HG02798 (cell line): ENCODE data around the gene CLDN24.
"Not testable (repeated sequence)": the region's sequence is repeated elsewhere in the genome, so short reads cannot be mapped to it uniquely, and the experiment has no call there.

Experiments
- ATAC-seq: cut with Tn5 transposase; IDR thresholded peaks from one replicate; pipeline ENCODE4 v1.9.1; 2021; ENCODE audit warnings: mild to moderate bottlenecking; ENCODE audit not compliant: unreplicated experiment, poor library complexity

The CLDN24 gene

GRCh38 chr4:183348136-183348535 is 25.9 kb upstream of the CLDN24 start:
- ATAC-seq = no peak

GRCh38 chr4:183347566-183347965 is 25.3 kb upstream of the CLDN24 start:
- no peak for ATAC-seq

GRCh38 chr4:183347146-183347545 is 24.9 kb upstream of the CLDN24 start:
- ATAC-seq = no peak

DNA sequence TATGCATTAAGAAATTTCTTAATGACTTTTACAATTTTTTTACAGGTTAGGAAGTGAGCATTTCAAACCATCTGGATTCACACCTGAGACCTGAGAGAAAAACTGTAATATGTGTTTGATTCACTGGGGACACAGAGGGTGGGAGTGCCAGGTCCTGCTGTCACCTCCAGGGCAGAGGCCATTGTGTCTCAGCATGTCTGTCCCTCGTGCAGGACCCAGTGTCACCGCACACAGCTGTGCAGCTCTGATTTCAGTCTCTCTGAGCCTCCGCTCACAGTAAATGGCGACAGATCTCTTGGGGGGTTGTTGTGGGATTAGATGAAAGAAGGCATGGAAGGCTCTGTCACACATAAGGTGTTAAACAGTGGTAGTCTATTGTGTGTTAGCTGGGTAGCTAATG is 23.0 kb upstream of the CLDN24 start:
- ATAC-seq = no peak

- ATAC-seq = no peak
These were observed 22.5 kb upstream of the CLDN24 start for GRCh38 chr4:183344523-183345255.

GRCh38 chr4:183343730-183344129 is 21.5 kb upstream of the CLDN24 start:
- ATAC-seq = no peak

GRCh38 chr4:183342541-183343533 is 20.6 kb upstream of the CLDN24 start:
- ATAC-seq = no peak

DNA sequence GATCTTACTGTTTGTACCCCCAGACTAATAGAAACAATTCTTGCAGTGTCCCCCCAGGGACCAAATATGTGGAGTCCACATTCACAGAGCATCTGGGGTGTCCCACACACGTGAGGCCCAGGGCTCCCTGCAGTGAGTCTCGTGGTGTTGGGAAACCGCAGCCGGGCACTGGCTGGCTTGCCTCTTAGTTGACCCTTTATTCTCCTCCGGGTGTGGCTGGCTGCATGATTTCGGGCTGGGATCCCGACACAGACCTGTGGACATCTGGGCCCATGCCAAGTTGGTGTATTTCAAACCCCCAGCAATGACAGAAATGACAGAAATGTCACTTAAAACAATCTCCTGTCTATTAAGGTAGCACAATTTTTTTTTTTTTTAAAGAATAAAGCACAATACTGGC is 15.6 kb upstream of the CLDN24 start:
- ATAC-seq = no peak

GRCh38 chr4:183337349-183337748 is 15.1 kb upstream of the CLDN24 start:
- ATAC-seq = no peak

- ATAC-seq = no peak
These were observed 13.2 kb upstream of the CLDN24 start for GRCh38 chr4:183335369-183335940.

DNA sequence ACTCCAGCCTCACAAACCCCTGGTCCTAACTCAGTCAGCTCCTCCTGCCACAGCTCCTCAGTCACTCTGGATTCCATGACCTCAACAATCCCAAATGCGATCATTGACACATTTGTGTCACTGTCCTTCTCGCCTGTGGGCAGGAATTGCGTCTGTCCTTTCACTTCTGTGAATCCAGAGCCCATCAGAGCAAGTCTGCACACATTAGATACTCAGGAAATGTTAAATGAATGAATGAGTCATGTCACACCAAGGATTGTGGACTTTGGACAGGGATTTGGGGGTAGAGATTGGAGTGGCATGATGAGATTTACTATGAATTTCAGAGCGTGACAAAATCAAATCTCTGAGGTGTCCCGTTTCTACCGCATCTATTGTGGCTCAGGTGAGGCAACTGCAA is 11.8 kb upstream of the CLDN24 start:
- no peak for ATAC-seq

DNA sequence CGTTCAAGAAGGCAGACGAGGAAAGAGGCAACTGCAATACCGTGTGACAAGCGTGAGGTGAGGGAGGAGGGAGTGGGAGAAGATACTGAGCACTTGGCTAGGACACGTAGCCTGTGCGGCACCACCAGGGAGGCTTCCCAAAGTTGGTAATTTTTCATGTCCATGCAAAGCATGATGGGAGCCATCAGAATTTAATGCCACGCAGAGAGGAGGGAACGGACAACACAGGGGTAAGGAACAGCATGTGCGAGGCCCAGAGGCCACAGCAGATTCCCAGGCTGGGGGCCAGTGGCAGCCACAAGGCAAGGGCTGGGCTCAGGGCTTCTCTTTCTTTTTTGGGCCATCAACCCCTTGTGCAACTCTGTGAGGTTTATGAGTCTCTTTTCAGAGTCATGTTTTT is 11.0 kb upstream of the CLDN24 start:
- no peak for ATAC-seq

DNA sequence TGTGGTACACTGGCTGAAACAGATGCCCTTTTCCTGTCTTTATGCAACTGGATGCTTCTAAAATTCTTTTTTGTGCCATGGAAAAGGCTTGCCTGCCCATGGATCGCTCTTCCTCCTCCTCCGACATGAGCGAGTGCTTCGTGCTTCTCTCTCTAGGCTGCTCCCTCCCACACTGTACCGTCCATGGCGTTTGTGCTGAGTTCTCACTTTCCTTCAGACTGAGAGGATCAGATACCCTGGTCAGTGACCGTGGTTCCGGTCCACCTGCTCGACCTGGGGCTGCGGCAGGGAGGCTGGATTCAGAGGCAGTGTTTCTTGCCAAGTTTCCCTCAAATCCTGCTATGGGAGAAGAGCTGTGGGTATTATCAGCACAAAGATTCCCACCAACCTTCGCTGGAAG is 10.2 kb upstream of the CLDN24 start:
- no peak for ATAC-seq

- ATAC-seq = no peak
These were observed 8.6 kb upstream of the CLDN24 start for GRCh38 chr4:183330841-183331240.

DNA sequence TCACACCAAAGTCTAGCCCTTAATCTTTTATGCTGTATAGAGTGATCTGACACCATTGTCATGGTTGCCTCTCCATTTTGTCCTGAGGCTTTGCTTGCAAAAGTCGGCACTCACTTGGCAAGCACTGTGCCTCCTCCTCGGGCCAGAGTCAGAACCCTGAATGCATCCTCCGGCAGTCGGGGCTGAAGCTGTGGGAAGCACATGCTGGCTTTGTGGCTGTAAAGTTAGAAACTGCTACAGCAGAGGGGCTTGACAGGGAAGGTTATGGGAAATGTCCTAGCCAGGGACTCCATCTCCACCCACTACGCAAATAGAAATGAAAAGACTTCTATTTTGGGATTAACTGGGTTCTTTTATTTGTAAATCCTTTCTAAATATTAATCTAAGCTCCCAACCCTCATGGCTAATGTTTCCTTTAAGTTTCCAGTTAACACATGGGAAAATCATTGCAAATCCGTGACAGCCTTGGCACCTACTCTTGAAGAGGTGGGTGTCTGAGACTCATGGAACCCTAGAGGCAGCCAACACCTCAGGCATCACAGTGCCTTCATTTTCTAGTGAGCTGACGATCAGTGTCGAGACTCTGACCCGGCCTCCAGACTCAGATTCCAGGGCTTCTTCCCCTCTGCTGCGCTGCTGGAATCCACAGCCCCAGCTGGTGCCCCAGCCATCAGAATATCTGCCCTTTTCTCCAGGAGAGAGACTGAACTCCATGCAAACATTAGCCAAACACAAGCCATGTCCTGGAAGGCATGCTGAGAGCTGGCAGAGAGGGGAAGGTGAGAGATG is 7.9 kb upstream of the CLDN24 start:
- no peak for ATAC-seq

DNA sequence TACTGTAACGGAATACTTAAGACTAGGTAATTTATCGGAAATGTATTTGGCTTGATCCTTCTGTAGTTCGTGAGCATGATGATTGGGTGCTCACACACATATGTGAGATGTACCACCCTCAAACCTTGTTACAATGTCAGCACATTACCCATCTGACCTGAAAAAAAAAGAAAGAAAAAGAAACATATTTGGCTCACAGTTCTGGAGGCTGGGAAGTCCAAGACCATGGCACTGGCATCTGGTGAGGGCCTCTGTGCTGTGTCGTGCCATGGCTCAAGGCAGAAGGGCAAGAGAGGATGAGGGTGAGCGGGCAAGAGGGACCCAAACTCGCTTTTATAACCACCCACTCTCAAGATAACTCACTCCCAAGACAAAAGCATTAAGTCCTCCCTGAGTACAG is 7.0 kb upstream of the CLDN24 start:
- no peak for ATAC-seq

DNA sequence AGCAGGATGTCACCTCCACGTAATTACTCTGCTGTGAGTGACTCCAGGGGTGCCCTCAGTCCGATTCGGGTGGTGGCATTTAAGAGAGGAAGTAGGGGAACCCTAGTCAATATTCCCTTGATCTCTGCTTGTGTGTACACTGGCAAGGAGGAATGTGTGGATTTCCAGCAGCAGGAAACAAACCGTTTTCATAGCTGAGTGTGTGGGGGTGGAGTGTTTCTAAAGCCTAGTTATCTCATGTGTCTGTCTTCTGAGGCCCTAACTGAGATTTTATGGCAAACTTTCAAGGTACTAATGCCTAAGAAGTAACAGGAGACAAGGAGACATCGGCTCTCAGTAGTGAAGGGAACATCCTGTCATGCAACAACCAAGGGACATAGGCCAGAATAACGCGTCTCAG is 6.6 kb upstream of the CLDN24 start:
- no peak for ATAC-seq

DNA sequence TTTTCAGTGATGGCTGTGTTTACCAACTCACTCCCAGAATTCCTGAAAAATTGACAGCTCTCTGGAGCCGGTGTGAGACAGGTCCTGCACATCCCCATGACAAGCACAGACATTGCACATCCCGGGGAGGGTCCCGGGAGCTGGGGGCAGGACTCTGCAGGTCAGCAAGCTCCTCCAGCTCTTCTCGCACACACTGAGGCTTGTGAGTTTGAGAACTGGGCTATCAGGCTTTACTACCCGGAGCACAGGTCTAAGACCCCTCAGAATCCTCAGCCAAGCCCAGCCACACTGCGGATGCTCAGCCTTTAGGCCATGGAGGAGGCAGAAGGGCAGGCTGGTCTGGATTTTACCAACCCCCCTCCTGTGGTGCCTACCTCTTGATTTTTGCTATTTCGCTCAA is 5.6 kb upstream of the CLDN24 start:
- no peak for ATAC-seq

- ATAC-seq = no peak
These were observed 4.6 kb upstream of the CLDN24 start for GRCh38 chr4:183326853-183327252.

DNA sequence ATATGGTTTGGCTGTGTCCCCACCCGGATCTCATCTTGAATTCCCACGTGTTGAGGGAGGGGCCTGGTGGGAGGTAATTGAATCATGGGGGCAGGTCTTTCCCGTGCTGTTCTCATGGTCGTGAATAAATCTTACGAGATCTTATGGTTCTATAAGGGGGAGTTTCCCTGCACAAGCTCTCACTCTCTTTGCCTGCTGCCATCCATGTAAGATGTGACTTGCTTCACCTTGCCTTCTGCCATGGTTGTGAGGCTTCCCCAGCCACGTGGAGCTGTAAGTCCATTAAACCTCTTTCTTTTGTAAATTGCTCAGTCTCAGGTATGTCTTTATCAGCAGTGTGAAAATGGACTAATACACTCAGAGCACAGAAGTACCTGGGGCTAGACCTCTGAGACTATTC is 4.2 kb upstream of the CLDN24 start:
- not testable (repeated sequence) for ATAC-seq
